NK-92 (cell line): Measurements from ENCODE around the gene DMD.
"Not testable (repeated sequence)": the region's sequence is repeated elsewhere in the genome, so short reads cannot be mapped to it uniquely, and the experiment has no call there.

Experiments
- DNase-seq: peaks from one replicate; lab custom pipeline; 2025; ENCODE audit not compliant: unreplicated experiment; lab: John Stamatoyannopoulos, UW

Gene DMD

DNA sequence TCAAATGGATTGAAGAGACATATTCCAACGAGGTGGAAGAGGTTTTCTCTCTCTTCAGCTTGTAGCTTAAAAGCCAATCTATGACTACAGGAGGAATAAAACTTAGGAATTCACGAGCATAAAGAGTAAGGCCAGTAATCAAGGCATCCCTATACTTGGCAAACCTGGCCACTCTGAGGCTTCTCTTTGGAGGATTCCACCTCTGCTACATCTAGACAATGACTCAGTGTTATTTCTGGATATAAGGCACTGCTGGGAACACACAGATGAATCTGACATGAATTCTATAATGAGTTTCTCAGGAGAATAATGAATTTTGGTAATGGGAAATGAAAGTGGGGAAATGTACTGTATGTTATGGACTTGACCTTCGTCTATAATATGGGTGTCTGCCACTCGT lies 1123.7 kb downstream of the DMD start:
- DNase-seq, result no peak

- DNase-seq, result no peak
Observed at GRCh38 chrX:32084757-32085156, 1126.6 kb downstream of the DMD start.

DNA sequence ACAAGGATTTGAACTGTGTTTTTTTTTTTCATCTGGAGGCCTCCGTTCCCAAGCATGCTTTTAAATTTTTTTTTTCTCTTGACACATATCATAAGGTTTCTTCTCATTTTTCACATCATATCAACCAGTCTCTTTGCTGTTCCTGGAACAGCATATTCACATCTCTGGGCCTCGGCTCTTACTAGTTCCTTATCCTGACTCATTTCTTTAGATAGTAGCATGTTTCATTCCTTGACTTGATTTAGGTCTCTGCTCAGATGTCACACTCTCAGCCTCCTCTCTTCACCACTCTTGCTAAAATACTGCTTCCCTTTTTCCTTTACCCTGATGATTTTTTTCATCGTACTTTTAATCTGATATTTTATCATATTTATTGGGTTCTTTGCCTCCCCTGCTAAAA lies 1163.1 kb downstream of the DMD start:
- no peak for DNase-seq

DNA sequence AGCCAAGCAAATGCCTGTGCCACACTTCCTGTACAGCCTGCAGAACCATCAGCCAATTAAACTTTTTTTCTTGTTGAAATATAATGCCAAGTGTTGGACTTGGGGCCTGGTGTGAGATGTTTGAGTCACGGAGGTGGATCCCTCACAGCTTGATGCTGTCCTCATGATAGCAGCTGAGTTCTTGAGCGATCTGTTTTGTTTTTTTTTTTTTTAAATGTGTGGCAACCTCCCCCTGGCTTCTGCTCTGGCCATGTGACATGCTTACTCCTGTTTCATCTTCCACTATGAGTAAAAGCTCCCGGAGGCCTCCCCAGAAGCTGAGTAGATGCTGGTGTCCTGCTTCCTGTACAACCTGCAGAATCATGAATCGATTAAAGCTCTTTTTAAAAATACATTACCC lies 1166.2 kb downstream of the DMD start:
- no peak for DNase-seq

GRCh38 chrX:32041181-32041580 lies 1170.2 kb downstream of the DMD start:
- no peak for DNase-seq

DNA sequence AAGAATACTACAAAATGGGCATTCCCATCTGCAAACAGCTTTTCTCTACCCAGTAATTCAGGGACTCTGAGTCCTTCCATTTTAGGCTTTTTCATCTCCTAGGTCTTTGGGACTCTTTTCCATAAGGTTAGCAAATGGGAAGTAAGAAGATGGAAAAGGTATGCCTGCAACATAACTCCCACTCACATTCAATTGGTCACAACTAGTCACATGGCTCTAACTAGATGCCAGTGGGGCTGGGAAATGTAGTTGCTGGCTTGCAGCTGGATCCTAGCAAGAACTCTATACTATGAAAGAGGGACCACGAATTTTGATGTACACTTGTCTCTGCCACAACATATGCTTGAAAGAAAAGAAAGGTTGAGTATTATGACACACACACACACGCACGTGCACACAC lies 1184.6 kb downstream of the DMD start:
- no peak for DNase-seq

GRCh38 chrX:32024072-32024471 lies 1187.3 kb downstream of the DMD start:
- no peak for DNase-seq

GRCh38 chrX:32016195-32016594 lies 1195.2 kb downstream of the DMD start:
- DNase-seq, result no peak

DNA sequence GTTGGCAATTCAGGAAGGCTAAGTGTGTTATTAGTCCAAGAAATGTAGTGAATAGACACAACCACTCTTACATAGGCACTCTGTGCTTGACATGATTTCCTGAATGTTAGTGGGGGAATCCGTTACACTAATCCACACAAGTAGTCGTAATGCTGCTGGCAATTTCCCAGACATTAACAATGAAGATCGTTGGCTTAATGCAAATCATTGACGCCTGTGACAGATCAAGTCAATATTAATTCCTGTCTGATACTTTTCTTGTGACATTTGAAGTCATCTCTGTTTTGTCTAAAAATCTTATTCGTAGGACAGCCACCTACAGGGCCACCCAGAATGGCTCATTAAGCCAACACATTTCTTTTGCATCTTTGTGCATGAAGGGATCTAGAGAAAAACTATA lies 1200.4 kb downstream of the DMD start:
- no peak for DNase-seq

GRCh38 chrX:32010212-32010611 lies 1201.1 kb downstream of the DMD start:
- DNase-seq, result no peak

DNA sequence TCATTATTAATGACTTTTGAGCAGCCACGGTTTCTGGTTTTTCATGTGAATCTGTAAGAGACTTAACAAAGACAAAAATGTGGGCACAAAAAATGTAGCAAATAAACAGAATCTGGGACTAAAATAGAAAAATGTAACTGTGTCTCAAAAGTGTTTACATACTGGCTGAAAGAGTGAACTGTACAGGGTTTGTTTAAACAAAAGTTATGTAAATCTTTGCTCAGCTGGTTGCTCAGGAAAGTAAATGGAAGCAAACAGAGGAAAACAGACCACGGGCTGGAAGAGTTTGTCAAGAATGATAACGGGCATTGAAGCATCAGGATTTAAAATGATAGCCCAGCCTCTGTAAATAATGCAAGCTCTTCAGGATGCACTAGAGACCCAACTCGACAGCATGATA lies 1217.7 kb downstream of the DMD start:
- no peak for DNase-seq

- no peak for DNase-seq
Observed at GRCh38 chrX:31988975-31989374, 1222.4 kb downstream of the DMD start.

DNA sequence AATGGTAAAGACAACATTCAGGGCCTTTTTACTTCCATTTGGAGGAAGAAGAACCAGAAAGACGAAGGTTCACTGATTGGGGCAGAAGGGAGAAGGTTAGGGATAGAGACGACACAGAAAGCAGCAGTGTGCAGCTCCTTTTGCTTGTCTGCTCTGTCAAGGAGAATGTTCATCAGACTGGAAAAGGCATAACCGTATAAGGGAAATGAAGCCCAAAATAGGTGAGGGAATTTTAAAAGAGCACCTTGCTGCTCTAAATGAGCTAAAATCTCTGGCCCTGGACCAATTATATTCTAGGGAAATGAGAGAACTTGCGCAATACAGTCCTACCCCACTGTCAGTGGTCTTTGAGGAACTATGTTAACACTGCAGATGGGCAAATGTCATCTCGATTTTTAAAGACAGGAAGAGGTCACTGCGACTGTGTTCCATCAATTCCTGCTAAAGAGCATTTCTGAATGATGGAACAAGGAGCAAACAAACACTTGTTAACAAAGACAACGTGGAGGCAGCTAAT lies 1229.7 kb downstream of the DMD start:
- DNase-seq, result no peak

GRCh38 chrX:31969714-31970113 lies 1241.6 kb downstream of the DMD start:
- DNase-seq, result no peak

DNA sequence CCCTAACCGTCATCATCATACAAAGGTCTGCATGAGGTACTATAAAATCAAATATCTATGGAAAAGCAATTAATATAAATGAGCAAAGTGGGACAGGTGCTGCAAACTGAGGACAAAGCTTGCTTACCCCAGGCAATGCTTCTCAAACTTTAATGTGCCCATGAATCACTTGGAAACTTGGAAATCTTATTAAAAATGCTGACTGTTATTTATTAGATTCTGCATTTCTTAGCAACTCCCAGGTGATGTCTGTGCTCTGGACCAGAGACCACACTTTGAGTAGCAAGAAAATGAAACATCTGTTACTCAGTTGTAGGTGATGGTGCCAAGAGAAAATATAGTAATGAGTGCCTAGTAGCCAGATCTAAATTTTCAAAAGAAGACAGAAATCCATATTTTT lies 1249.1 kb downstream of the DMD start:
- DNase-seq, result no peak

DNA sequence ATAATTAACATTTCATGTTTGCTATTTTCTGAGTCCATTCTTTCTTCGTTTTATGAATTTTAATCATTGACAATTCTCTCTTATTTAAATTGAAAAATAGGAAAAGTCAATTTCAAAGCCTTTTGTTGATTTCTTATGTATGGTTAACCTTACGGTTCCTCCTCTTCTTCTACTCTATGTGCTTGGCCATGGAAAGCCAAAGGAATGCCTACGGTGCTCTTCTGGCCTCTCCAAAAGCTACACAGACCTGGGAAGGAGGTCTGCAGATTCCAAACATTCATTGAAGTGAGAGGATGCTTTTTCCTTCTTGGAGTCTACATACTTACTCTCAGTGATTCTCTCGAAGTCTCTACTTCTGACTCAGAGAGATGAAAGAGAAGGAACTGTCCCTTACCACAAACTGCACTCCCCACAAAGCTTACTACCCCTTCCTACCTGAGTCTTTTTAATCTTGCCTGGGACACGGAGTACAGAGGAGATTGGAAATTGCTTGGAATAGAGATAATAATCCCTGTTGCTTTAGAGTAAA lies 1276.4 kb downstream of the DMD start:
- no peak for DNase-seq

DNA sequence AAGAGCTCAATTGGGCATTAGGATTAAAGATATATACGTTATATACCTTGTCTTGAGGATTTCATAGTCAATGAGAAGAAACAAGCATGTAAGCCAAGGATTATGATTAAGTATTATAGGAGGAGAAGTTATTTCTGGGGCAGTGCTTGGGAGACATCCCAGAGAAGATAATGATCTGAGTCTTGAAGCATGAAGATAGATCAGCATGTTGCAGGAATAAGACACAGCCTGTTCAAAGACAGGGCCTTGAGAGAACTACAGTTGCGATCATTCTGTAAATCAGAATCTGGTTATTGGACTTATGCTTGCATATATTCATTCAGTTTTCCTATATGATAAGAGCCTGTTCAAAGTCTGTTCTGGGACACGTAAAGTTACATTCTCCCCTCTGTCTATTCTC lies 1277.3 kb downstream of the DMD start:
- no peak for DNase-seq

DNA sequence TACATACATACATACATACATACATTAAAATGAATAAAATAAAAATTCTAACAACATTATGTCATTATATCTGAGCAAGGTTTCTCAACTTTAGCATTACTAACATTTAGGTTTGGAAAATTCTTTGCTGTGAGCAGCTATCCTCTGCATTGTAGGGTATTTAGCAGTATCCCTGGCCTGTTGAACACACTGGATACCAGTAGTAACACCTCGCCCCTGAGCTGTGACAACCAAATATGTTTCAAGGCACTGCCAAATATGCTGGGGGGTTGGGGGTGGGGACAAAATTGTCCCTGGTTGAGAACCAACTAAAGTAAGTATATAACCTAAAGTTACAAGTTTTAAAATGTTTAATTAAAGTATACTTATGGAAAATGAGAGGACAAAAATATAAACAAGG lies 1278.6 kb downstream of the DMD start:
- DNase-seq, result no peak

GRCh38 chrX:31932320-31932719 lies 1279.0 kb downstream of the DMD start:
- not testable (repeated sequence) for DNase-seq

DNA sequence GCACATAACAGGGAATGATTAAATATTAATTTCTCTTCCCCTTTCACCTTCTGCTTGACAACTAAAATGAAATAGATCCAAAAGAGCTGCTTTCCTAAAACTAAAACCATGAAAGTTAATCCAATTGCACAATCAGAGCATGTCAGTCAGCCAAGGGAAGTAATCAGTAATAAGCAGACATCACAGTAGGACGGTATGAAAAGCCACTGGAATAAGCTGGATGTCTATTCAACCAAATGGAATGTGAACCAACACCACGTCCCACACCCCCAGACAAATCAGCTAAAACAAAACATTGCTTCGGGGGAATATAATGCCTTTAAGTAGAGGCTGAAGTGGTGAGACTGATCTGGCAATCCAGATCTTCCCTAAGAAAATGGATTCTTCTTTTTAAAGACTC lies 1280.1 kb downstream of the DMD start:
- no peak for DNase-seq

DNA sequence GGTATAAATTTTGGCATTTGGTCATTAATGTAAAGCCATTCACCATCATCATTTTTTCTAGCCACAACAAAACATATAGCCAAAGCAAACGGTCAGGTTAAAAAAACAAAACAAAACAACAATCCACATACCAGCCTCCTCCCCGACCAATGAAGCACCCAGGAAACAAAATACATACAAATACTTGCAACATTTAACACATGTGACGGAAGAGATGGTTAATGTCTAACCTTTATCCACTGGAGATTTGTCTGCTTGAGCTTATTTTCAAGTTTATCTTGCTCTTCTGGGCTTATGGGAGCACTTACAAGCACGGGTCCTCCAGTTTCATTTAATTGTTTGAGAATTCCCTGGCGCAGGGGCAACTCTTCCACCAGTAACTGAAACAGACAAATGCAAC lies 1282.0 kb downstream of the DMD start:
- DNase-seq, result no peak

- no peak for DNase-seq
Observed at GRCh38 chrX:31921236-31921635, 1290.1 kb downstream of the DMD start.

- DNase-seq, result no peak
Observed at GRCh38 chrX:31909850-31910572, 1301.3 kb downstream of the DMD start.
